Gastroesophageal sphincter (tissue), 3 donors: ENCODE results near the gene NAALADL2.

Source experiments
- CTCF ChIP-seq, 4 experiments: fragments of 200-600 bp in 2 of 4; fragments of 450-650 bp in 2 of 4; sonication (generic) in 1 of 4; IDR thresholded peaks; one replicate each; pipeline ENCODE4 v1.5.1; 2017 to 2019; ENCODE audit warnings: antibody characterized with exemption in 4 of 4, mild to moderate bottlenecking in 2 of 4, moderate library complexity in 2 of 4
- POLR2A ChIP-seq, 2 donors: fragments of 450-650 bp; IDR thresholded peaks; one replicate each; pipeline ENCODE4 v1.6.1; 2017; ENCODE audit warnings: antibody characterized with exemption in 2 of 2, mild to moderate bottlenecking in 2 of 2, moderate library complexity in 1 of 2

- TF ChIP-seq CTCF (IDR thresholded peaks at IDR 0.05), result no peak
- TF ChIP-seq POLR2A (IDR thresholded peaks at IDR 0.05), result no peak
These were observed 918.8 kb downstream of the NAALADL2 start for GRCh38 chr3:175777965-175778364.
